Keratinocyte (primary cell): ENCODE data around the gene ITPKB.

ENCODE experiments used
- CTCF ChIP-seq, 3 experiments: IDR thresholded peaks in 1 of 3; conservative IDR thresholded peaks in 1 of 3; optimal IDR thresholded peaks in 1 of 3; 2 replicates in 2 of 3; 3 replicates in 1 of 3; pipeline versions ENCODE3 to v1.5.1; 2011; ENCODE audit warnings: low read length in 3 of 3, mild to moderate bottlenecking in 3 of 3, moderate library complexity in 2 of 3, control low read depth in 1 of 3, inconsistent platforms in 1 of 3; ENCODE audit not compliant: insufficient read depth in 2 of 3; ENCODE audit errors: extremely low read depth in 1 of 3
- EZH2 ChIP-seq: IDR thresholded peaks from one replicate; pipeline ENCODE4 v1.6.1; 2012; ENCODE audit warnings: inconsistent platforms, mild to moderate bottlenecking, low read length, moderate library complexity

DNA sequence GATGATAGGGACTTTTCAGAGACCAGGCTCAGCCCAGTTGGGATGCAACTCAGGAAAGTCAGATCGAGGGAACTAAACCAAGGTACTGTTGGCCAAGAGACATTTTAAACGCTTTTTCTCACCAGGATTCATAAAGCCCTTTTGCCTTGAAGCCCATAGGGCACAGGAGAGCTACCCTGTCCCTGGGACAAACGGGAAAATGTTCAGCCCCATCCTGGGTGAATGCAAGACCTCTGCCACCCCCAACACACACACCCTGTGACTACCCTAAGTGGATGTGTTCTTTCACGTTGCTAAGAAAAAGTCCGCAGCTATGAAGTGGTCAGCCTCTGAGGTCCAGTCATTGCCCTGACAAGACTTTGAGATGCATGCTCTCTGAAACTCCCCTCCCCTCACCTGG lies 58.4 kb downstream of the ITPKB start:
- TF ChIP-seq CTCF (optimal IDR thresholded peaks at IDR 0.05 in 1 of 3, IDR thresholded peaks at IDR 0.05 in 1 of 3, conservative IDR thresholded peaks at IDR 0.05 in 1 of 3; ENCODE audit: extremely low read depth in 1 of 3, insufficient read depth in 2 of 3, low read length in 3 of 3) (no peak), EZH2 (no peak)
